Testis (tissue), 3 donors: Measurements from ENCODE around the gene ASXL2. TPM values are rescaled to one million over a fixed set of nuclear protein-coding genes. Genes with fewer than 3 reads are reported as not detected.
A peak's percentile ranks its signal among the peaks of the same experiment; 100 is the strongest.
"Not testable (repeated sequence)": the region's sequence is repeated elsewhere in the genome, so short reads cannot be mapped to it uniquely, and the experiment has no call there.

ENCODE experiments used
- DNase-seq: peaks from one replicate; pipeline ENCODE4 v3.0.0-alpha.2; 2019
- H3K27ac ChIP-seq, 2 donors: fragments of 200-600 bp; sonication (generic); one replicate each; pipeline ENCODE4 v1.5.1; 2019
- H3K27me3 ChIP-seq: fragments of 200-600 bp; sonication (generic); one replicate; pipeline ENCODE4 v1.5.1; 2019
- H3K36me3 ChIP-seq: fragments of 200-600 bp; sonication (generic); one replicate; pipeline ENCODE4 v1.5.1; 2017; ENCODE audit warnings: low read depth; ENCODE audit errors: missing control alignments
- H3K4me1 ChIP-seq: fragments of 200-600 bp; sonication (generic); one replicate; pipeline ENCODE4 v1.5.1; 2019
- H3K4me3 ChIP-seq, 2 donors: fragments of 200-600 bp; sonication (generic); one replicate each; pipeline ENCODE4 v1.5.1; 2017 to 2019
- H3K9me3 ChIP-seq: fragments of 200-600 bp; sonication (generic); one replicate; pipeline ENCODE4 v1.5.1; 2017
- CTCF ChIP-seq, 3 experiments: fragments of 450-650 bp in 2 of 3; fragments of 200-600 bp in 1 of 3; sonication (generic) in 1 of 3; IDR thresholded peaks; one replicate each; pipeline ENCODE4 v1.5.1; 2016 to 2019; ENCODE audit warnings: antibody characterized with exemption in 3 of 3, mild to moderate bottlenecking in 2 of 3, moderate library complexity in 1 of 3
- POLR2A ChIP-seq: fragments of 450-650 bp; IDR thresholded peaks from one replicate; pipeline ENCODE4 v1.6.1; 2017; ENCODE audit warnings: antibody characterized with exemption, mild to moderate bottlenecking, moderate library complexity
- WGBS, 2 donors: methylation state at CpG; one replicate each; pipeline ENCODE4 v1.1.5; 2018; 5-methylcytosine and 5-hydroxymethylcytosine counted together
- intact Hi-C: fragments of 100-400 bp; cut with DNase I; formaldehyde crosslinking; loops from one replicate; pipeline ENCODE4 v1.15.1; 2023; ENCODE audit warnings: low total_unique reads
- polyA plus RNA-seq: library from polyadenylated mRNA; stranded (reverse); fragments of 350-450 nt; fragmentation: Illumina TruSeq; extraction: RNeasy Lipid Tissue Mini Kit (QIAGEN cat#74804); gene quantifications from one replicate; pipeline ENCODE4 v1.2.3, GENCODE V29; 2014; ENCODE audit warnings: low read depth, low replicate concordance; ENCODE audit not compliant: insufficient read depth
- total RNA-seq, 2 donors: library from RNA; depleted of rRNA; stranded (reverse); fragments of >200 nt; gene quantifications; one replicate each; pipeline ENCODE4 v1.2.3, GENCODE V29; 2016

The ASXL2 gene
- total and polyA plus RNA-seq, 3 donors from 2014 or later, result 40.9 to 51.9 (median 43.3) TPM

- no peaks in the 10 kb centered on the region for H3K4me1 ChIP-seq
- whole genome bisulfite sequencing, 2 donors, result 76 to 91% methylated on average over 3 of the region's 3 CpGs
- H3K4me3 ChIP-seq, result no peak overlapping the region
- H3K36me3 ChIP-seq, result no peaks in the 10 kb centered on the region
- no peaks in the 10 kb centered on the region for H3K27me3 ChIP-seq
- no peak overlapping the region for H3K27ac ChIP-seq
- no peak for TF ChIP-seq CTCF (IDR thresholded peaks at IDR 0.05)
- no peak for TF ChIP-seq POLR2A
- intact Hi-C loops, result no loop called here
- H3K9me3 ChIP-seq, result no peaks in the 10 kb centered on the region
- DNase-seq, result no peak
Observed at GRCh38 chr2:25855065-25855464, 23.2 kb downstream of the ASXL2 start.

GRCh38 chr2:25854613-25855012, 23.7 kb downstream of the ASXL2 start:
- DNase-seq, result no peak
- intact Hi-C loops, result no loop called here
- no peaks in the 10 kb centered on the region for H3K27me3 ChIP-seq
- WGBS, 2 donors, result 56 to 82% methylated on average over 2 of the region's 2 CpGs
- H3K4me3 ChIP-seq, result no peak overlapping the region
- no peak overlapping the region for H3K27ac ChIP-seq
- H3K36me3 ChIP-seq, result no peaks in the 10 kb centered on the region
- TF ChIP-seq CTCF (IDR thresholded peaks at IDR 0.05), result no peak
- no peaks in the 10 kb centered on the region for H3K4me1 ChIP-seq
- H3K9me3 ChIP-seq, result no peaks in the 10 kb centered on the region

- WGBS, 2 donors, result 83 to 84% methylated on average over 5 of the region's 5 CpGs
- H3K4me3 ChIP-seq, result no peak overlapping the region
- no peaks in the 10 kb centered on the region for H3K9me3 ChIP-seq
- H3K4me1 ChIP-seq, result no peaks in the 10 kb centered on the region
- no peaks in the 10 kb centered on the region for H3K36me3 ChIP-seq
- TF ChIP-seq CTCF (IDR thresholded peaks at IDR 0.05) (no peak), POLR2A (no peak)
- H3K27me3 ChIP-seq, result no peaks in the 10 kb centered on the region
- H3K27ac ChIP-seq, result no peak overlapping the region
- intact Hi-C loops, result no loop called here
- no peak for DNase-seq
Observed at GRCh38 chr2:25853038-25853638, 25.1 kb downstream of the ASXL2 start.

GRCh38 chr2:25851740-25852503, 26.4 kb downstream of the ASXL2 start:
- Histone ChIP-seq H3K36me3 (no peaks in the 10 kb centered on the region), H3K4me1 (no peaks in the 10 kb centered on the region), H3K4me3 (no peak overlapping the region), H3K9me3 (no peaks in the 10 kb centered on the region), H3K27me3 (no peaks in the 10 kb centered on the region), H3K27ac (no peak overlapping the region)
- intact Hi-C loops, result no loop called here
- no peak for DNase-seq
- WGBS, 2 donors, result 43% methylated on average over 11 of the region's 11 CpGs
- no peak for TF ChIP-seq POLR2A
- peak; percentile 51 to 78 (median 65) for TF ChIP-seq CTCF (IDR thresholded peaks at IDR 0.05)

- H3K27ac ChIP-seq, DNase-seq, H3K9me3 ChIP-seq, H3K36me3 ChIP-seq, intact Hi-C loops, H3K27me3 ChIP-seq, H3K4me1 ChIP-seq, H3K4me3 ChIP-seq: not testable (repeated sequence)
- 56 to 66% methylated on average over 4 of the region's 4 CpGs for WGBS, 2 donors
Observed at GRCh38 chr2:25850400-25850799, 27.9 kb downstream of the ASXL2 start.

GRCh38 chr2:25849350-25849749, 28.9 kb downstream of the ASXL2 start:
- H3K4me1 ChIP-seq, H3K36me3 ChIP-seq, H3K4me3 ChIP-seq, H3K9me3 ChIP-seq, H3K27me3 ChIP-seq, intact Hi-C loops, H3K27ac ChIP-seq, DNase-seq: not testable (repeated sequence)
- 83 to 95% methylated on average over 7 of the region's 7 CpGs for WGBS, 2 donors
